Fibroblast of the aortic adventitia (primary cell): Measurements from ENCODE around the gene ABCA12. TPM values are rescaled to one million over a fixed set of nuclear protein-coding genes. Genes with fewer than 3 reads are reported as not detected.

Source experiments
- DNase-seq: peaks from one replicate; pipeline ENCODE4 v3.0.0-alpha.2; 2010; ENCODE audit warnings: low read depth
- H3K4me3 ChIP-seq: 2 replicates; pipeline ENCODE4 v1.5.1; 2011; ENCODE audit warnings: low read depth, mild to moderate bottlenecking, control low read depth, low read length, moderate library complexity
- CTCF ChIP-seq: IDR thresholded peaks from 2 replicates; pipeline ENCODE4 v1.5.1; 2011; ENCODE audit warnings: mild to moderate bottlenecking, low read length, control low read depth, inconsistent platforms; ENCODE audit not compliant: insufficient read depth
- total RNA-seq: library from RNA; depleted of rRNA; stranded (reverse); fragments of >200 nt; gene quantifications from 2 replicates; pipeline ENCODE4 v1.2.3, GENCODE V29; 2012; ENCODE audit warnings: low replicate concordance

Gene ABCA12
- total RNA-seq, 1 donor: 0.09 TPM

GRCh38 chr2:215019085-215019484 is 119.3 kb downstream of the ABCA12 start:
- H3K4me3 ChIP-seq: no peak overlapping the region
- TF ChIP-seq CTCF: no peak
- no peak for DNase-seq

GRCh38 chr2:215015421-215015820 is 123.0 kb downstream of the ABCA12 start:
- no peak overlapping the region for H3K4me3 ChIP-seq
- no peak for TF ChIP-seq CTCF
- no peak for DNase-seq

- H3K4me3 ChIP-seq: no peak overlapping the region
- no peak for TF ChIP-seq CTCF
- no peak for DNase-seq
These were observed 128.0 kb downstream of the ABCA12 start for GRCh38 chr2:215010390-215010789.

GRCh38 chr2:215003001-215003400 is 135.4 kb downstream of the ABCA12 start:
- peak; percentile 9 for DNase-seq

GRCh38 chr2:215002500-215002899 is 135.9 kb downstream of the ABCA12 start:
- peak; percentile 50 for TF ChIP-seq CTCF
- no peak overlapping the region for H3K4me3 ChIP-seq
- peak; percentile 53 for DNase-seq

More at GRCh38 chr2:215003001-215003400, 135.4 kb downstream of the ABCA12 start:
- TF ChIP-seq CTCF: no peak
- H3K4me3 ChIP-seq: no peak overlapping the region

- DNase-seq: no peak
- no peak for TF ChIP-seq CTCF
- no peak overlapping the region for H3K4me3 ChIP-seq
These were observed 137.7 kb downstream of the ABCA12 start for GRCh38 chr2:215000721-215001120.

GRCh38 chr2:214995926-214996670 is 142.3 kb downstream of the ABCA12 start:
- no peak for DNase-seq
- no peak for TF ChIP-seq CTCF
- H3K4me3 ChIP-seq: no peak overlapping the region
